Neural progenitor cell (in vitro differentiated cells): ENCODE measurements around the gene GPHN. TPM values are rescaled to one million over a fixed set of nuclear protein-coding genes. Genes with fewer than 3 reads are reported as not detected.

Experiments used
- DNase-seq: peaks from one replicate; pipeline ENCODE4 v3.0.0-alpha.2; 2016; ENCODE audit warnings: low spot score
- H2AFZ ChIP-seq: fragments of 200-600 bp; sonication (generic); replicated peaks from 2 replicates; pipeline ENCODE4 v1.6.1; 2016; ENCODE audit warnings: antibody characterized with exemption
- H3F3A ChIP-seq: fragments of 200-600 bp; sonication (generic); 2 replicates; pipeline ENCODE4 v1.6.1; 2016; ENCODE audit warnings: antibody characterized with exemption, low read depth
- H3K27ac ChIP-seq: fragments of 200-600 bp; sonication (generic); 2 replicates; pipeline ENCODE4 v1.5.1; 2016; ENCODE audit warnings: mild to moderate bottlenecking
- H3K27me3 ChIP-seq: fragments of 200-600 bp; sonication (generic); 2 replicates; pipeline ENCODE4 v1.6.1; 2016; ENCODE audit warnings: mild to moderate bottlenecking, moderate library complexity
- H3K36me3 ChIP-seq: fragments of 200-600 bp; sonication (generic); 2 replicates; pipeline ENCODE4 v1.5.1; 2016
- H3K4me1 ChIP-seq: fragments of 200-600 bp; sonication (generic); 2 replicates; pipeline ENCODE4 v1.6.1; 2016; ENCODE audit warnings: mixed run types
- H3K4me2 ChIP-seq: fragments of 200-600 bp; sonication (generic); 2 replicates; pipeline ENCODE4 v1.6.1; 2016
- H3K4me3 ChIP-seq: fragments of 200-600 bp; sonication (generic); 2 replicates; pipeline ENCODE4 v1.5.1; 2016
- H3K79me2 ChIP-seq: fragments of 200-600 bp; sonication (generic); 2 replicates; pipeline ENCODE4 v1.6.1; 2016; ENCODE audit warnings: low read depth
- H3K9ac ChIP-seq: fragments of 200-600 bp; sonication (generic); 2 replicates; pipeline ENCODE4 v1.6.1; 2016
- H3K9me3 ChIP-seq: fragments of 200-600 bp; sonication (generic); 2 replicates; pipeline ENCODE4 v1.5.1; 2016; ENCODE audit warnings: low read depth
- H4K20me1 ChIP-seq: fragments of 200-600 bp; sonication (generic); 2 replicates; pipeline ENCODE4 v1.6.1; 2016; ENCODE audit warnings: low read depth
- H3K27ac Mint-ChIP-seq: 3 replicates; pipeline ENCODE4 v1.8.0; 2021; ENCODE audit warnings: mixed read lengths
- H3K27me3 Mint-ChIP-seq: 2 replicates; pipeline ENCODE4 v1.8.0; 2022; ENCODE audit warnings: low read depth, mild to moderate bottlenecking, inconsistent platforms, moderate library complexity, mixed read lengths; ENCODE audit not compliant: insufficient read depth
- H3K36me3 Mint-ChIP-seq: 3 replicates; pipeline ENCODE4 v1.8.0; 2021; ENCODE audit warnings: mixed read lengths
- H3K4me1 Mint-ChIP-seq: 3 replicates; pipeline ENCODE4 v1.8.0; 2021; ENCODE audit warnings: mixed read lengths
- H3K4me3 Mint-ChIP-seq: 3 replicates; pipeline ENCODE4 v1.8.0; 2021; ENCODE audit warnings: mild to moderate bottlenecking, moderate library complexity, mixed read lengths
- H3K9me3 Mint-ChIP-seq: 3 replicates; pipeline ENCODE4 v1.8.0; 2020; ENCODE audit warnings: mixed read lengths
- CTCF ChIP-seq: fragments of 200-600 bp; sonication (generic); IDR thresholded peaks from 2 replicates; pipeline ENCODE4 v1.5.1; 2017; ENCODE audit warnings: antibody characterized with exemption, mild to moderate bottlenecking
- EZH2 ChIP-seq: fragments of 200-600 bp; sonication (generic); IDR thresholded peaks from 2 replicates; pipeline ENCODE4 v1.6.1; 2017; ENCODE audit warnings: antibody characterized with exemption, mild to moderate bottlenecking, moderate library complexity
- EZH2phosphoT487 ChIP-seq: fragments of 200-600 bp; sonication (generic); IDR thresholded peaks from 2 replicates; pipeline ENCODE4 v1.6.1; 2017; ENCODE audit warnings: antibody characterized with exemption
- total RNA-seq: library from RNA; depleted of rRNA; stranded (reverse); fragments of >200 nt; gene quantifications from 2 replicates; pipeline ENCODE4 v1.2.3, GENCODE V29; 2015; ENCODE audit warnings: low replicate concordance

Gene GPHN
- total RNA-seq, 1 donor from 2014 or later: 42.9 TPM

DNA sequence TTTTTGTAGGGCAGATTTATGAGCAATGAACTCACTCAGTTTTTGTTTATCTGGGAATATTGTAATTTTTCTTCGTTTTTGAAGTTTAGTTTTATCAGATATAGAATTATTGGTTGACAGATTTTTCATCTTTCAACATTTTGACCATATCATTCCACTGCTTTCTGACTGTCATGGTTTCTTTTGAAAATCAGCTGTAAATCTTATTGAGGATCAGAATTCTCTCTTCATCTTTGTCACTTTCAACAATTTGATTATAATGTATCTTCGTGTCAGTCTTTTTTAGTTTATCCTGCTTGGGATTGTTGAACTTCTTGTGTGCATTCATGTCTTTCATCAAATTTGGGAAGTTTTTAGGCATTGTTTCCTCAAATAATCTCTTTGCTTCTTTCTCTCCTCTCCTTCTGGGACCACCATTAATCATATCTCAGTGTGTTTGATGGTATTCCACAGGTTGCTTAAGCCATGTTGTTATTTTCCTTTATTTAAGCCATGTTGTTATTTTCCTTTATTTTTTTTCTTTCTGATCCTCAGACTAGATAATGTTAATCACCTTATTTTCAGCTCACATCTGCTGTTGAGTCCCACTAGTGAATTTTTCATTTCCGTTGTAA, 451.6 kb downstream of the GPHN start:
- Histone ChIP-seq H3K27ac (no peak overlapping the region), H3K9ac (no peak overlapping the region), H3K36me3 (peaks cover 16% of the 10 kb centered on the region), H4K20me1 (no peaks in the 10 kb centered on the region), H3K79me2 (no peaks in the 10 kb centered on the region), H3F3A (no peaks in the 10 kb centered on the region), H2AFZ (no peak overlapping the region), H3K27me3 (no peaks in the 10 kb centered on the region), H3K9me3 (peaks cover 11% of the 10 kb centered on the region), H3K4me1 (no peaks in the 10 kb centered on the region), H3K4me3 (no peak overlapping the region), H3K4me2 (no peak overlapping the region)
- Mint-ChIP-seq H3K4me3 (no peak overlapping the region), H3K36me3 (peaks cover 24% of the 10 kb centered on the region), H3K27ac (no peak overlapping the region), H3K4me1 (no peaks in the 10 kb centered on the region), H3K9me3 (peaks cover 30% of the 10 kb centered on the region), H3K27me3 (peaks cover 2% of the 10 kb centered on the region)
- DNase-seq: no peak
- TF ChIP-seq EZH2phosphoT487 (no peak), EZH2 (no peak), CTCF (no peak)

GRCh38 chr14:66965831-66966230, 457.9 kb downstream of the GPHN start:
- H3K4me3 ChIP-seq: no peak overlapping the region
- Mint-ChIP-seq H3K9me3 (peaks cover under 1% of the 10 kb centered on the region), H3K27ac (no peak overlapping the region), H3K27me3 (no peaks in the 10 kb centered on the region), H3K4me1 (no peaks in the 10 kb centered on the region), H3K4me3 (no peak overlapping the region), H3K36me3 (no peaks in the 10 kb centered on the region)
- H3K9me3 ChIP-seq: no peaks in the 10 kb centered on the region
- DNase-seq: no peak
- H3K27ac ChIP-seq: no peak overlapping the region
- no peak overlapping the region for H2AFZ ChIP-seq
- no peak overlapping the region for H3K4me2 ChIP-seq
- TF ChIP-seq EZH2phosphoT487 (no peak), CTCF (no peak), EZH2 (no peak)
- no peaks in the 10 kb centered on the region for H3K36me3 ChIP-seq
- no peaks in the 10 kb centered on the region for H4K20me1 ChIP-seq
- H3K27me3 ChIP-seq: no peaks in the 10 kb centered on the region
- H3K9ac ChIP-seq: no peak overlapping the region
- no peaks in the 10 kb centered on the region for H3K79me2 ChIP-seq
- no peaks in the 10 kb centered on the region for H3K4me1 ChIP-seq
- H3F3A ChIP-seq: no peaks in the 10 kb centered on the region

DNA sequence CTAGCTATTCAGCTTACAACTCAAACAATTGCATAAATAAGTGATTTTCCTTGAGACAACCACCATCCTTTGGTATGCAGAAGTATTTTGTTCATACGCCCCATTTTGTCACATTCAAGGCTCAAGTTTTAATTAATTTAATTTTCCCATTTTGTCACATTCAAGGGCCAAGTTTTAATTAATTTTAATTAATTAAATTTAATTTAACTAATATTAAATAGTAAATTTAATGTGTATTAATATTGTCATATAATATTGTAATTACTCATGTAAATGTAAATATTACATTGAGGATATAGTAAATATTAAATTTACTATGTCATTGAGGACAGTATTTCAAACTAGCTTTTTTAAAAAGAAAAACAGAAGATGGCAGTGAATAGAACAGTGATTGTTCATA, 464.5 kb downstream of the GPHN start:
- no peak for DNase-seq
- Mint-ChIP-seq H3K4me1 (no peaks in the 10 kb centered on the region), H3K36me3 (no peaks in the 10 kb centered on the region)

More for the DNA sequence above, 464.5 kb downstream of the GPHN start:
- H3K9ac ChIP-seq: no peak overlapping the region
- H3K36me3 ChIP-seq: no peaks in the 10 kb centered on the region
- H3K4me3 ChIP-seq: no peak overlapping the region
- no peak overlapping the region for H3K27ac ChIP-seq
- no peak overlapping the region for H2AFZ ChIP-seq
- H3K4me1 ChIP-seq: no peaks in the 10 kb centered on the region
- H3K27me3 Mint-ChIP-seq: no peaks in the 10 kb centered on the region
- TF ChIP-seq EZH2 (no peak), EZH2phosphoT487 (no peak), CTCF (no peak)
- no peaks in the 10 kb centered on the region for H3K79me2 ChIP-seq
- no peaks in the 10 kb centered on the region for H3F3A ChIP-seq
- no peak overlapping the region for H3K4me3 Mint-ChIP-seq
- no peaks in the 10 kb centered on the region for H4K20me1 ChIP-seq
- no peak overlapping the region for H3K27ac Mint-ChIP-seq
- H3K27me3 ChIP-seq: no peaks in the 10 kb centered on the region
- no peaks in the 10 kb centered on the region for H3K9me3 Mint-ChIP-seq
- H3K4me2 ChIP-seq: no peak overlapping the region
- no peaks in the 10 kb centered on the region for H3K9me3 ChIP-seq
